Upper lobe of left lung (tissue), 4 donors: ENCODE results near the gene CCDC78.

ENCODE experiments used
- CTCF ChIP-seq, 6 experiments: fragments of 450-650 bp in 4 of 6; fragments of 200-600 bp in 2 of 6; sonication (generic) in 2 of 6; IDR thresholded peaks; one replicate each; pipeline ENCODE4 v1.5.1; 2016 to 2019; ENCODE audit warnings: antibody characterized with exemption in 6 of 6
- POLR2AphosphoS5 ChIP-seq, 2 donors: sonication (generic); formaldehyde crosslinking; IDR thresholded peaks; one replicate each; pipeline ENCODE4 v1.5.1; 2017; ENCODE audit warnings: antibody characterized with exemption in 2 of 2

DNA sequence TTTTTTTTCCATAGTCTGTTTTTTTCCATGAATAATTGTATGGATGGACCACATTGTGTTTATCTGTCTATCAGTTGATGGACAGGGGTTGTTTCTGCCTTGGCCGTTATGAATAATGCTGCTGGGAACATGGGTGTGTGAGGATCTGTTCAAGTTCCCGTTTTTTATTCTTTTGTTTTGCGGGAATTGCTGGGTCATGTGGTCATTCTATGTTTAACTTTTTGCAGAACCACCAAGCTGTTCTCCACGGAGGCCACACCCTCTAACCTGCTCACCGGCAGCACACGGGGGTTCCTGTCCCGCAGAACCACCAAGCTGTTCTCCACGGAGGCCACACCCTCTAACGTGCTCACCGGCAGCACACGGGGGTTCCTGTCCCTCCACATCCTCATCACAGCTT lies 28.4 kb upstream of the CCDC78 start:
- TF ChIP-seq CTCF (IDR thresholded peaks at IDR 0.05) (no peak), POLR2AphosphoS5 (IDR thresholded peaks at IDR 0.05) (no peak)
